NCI-H1092 (cell line): ENCODE results near the gene ARHGEF12.
A peak's percentile ranks its signal among the peaks of the same experiment; 100 is the strongest.
"Not testable (repeated sequence)": the region's sequence is repeated elsewhere in the genome, so short reads cannot be mapped to it uniquely, and the experiment has no call there.

Experiments used
- DNase-seq: peaks from one replicate; lab custom pipeline; 2025; lab: John Stamatoyannopoulos, UW

The ARHGEF12 gene

GRCh38 chr11:120499859-120500258 is 163.6 kb downstream of the ARHGEF12 start:
- no peak for DNase-seq

- DNase-seq: no peak
These were observed 164.3 kb downstream of the ARHGEF12 start for GRCh38 chr11:120500414-120501071.

GRCh38 chr11:120501440-120501839 is 165.2 kb downstream of the ARHGEF12 start:
- no peak for DNase-seq

GRCh38 chr11:120501976-120502755 is 166.0 kb downstream of the ARHGEF12 start:
- DNase-seq: no peak

DNA sequence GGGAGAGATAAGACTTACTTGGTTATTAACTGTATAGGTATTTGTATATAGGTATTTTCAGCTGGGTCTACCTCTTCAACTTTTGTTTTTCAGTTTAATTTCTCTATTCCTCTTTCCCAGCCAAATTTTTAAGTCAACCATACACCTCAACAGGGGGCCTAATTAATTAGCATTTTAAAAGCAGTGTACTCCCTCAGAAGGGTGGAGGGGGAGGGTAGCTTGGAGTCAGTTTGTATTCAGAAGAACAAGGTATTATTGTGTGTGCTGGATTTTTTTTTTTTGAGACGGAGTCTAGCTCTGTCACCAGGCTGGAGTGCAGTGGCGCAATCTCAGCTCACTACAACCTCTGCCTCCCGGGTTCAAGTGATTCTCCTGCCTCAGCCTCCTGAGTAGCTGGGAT is 167.3 kb downstream of the ARHGEF12 start:
- DNase-seq: not testable (repeated sequence)

DNA sequence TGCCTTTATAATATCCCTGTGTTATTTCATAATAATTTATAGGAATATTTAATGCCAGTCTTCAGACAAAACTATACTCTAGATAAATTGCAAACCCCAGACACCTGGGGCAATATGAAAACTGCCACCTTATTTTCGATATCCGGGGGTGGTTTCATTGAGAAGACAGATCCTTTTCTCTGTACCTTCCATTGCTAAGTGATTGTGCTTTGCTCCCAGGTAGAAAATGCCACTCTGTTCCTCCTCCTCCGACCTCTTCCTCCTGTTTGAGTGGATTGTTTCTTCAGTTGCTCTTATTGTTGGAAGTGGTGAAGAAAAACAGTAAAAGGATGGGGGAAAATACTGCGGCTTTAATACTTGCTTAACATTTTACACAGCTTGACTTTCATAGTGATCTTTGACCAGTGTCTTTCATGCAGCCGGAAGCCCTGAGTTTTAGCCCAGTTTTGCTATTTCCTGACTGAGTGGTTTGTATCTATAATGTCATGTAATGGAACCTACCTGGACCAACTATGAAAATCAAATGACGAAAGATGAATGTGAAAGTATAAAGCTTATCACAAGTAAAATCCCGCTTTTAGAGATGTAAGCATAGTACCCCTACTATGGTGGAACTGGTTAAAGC is 169.7 kb downstream of the ARHGEF12 start:
- DNase-seq: no peak

- DNase-seq: no peak
These were observed 173.3 kb downstream of the ARHGEF12 start for GRCh38 chr11:120509346-120510053.

DNA sequence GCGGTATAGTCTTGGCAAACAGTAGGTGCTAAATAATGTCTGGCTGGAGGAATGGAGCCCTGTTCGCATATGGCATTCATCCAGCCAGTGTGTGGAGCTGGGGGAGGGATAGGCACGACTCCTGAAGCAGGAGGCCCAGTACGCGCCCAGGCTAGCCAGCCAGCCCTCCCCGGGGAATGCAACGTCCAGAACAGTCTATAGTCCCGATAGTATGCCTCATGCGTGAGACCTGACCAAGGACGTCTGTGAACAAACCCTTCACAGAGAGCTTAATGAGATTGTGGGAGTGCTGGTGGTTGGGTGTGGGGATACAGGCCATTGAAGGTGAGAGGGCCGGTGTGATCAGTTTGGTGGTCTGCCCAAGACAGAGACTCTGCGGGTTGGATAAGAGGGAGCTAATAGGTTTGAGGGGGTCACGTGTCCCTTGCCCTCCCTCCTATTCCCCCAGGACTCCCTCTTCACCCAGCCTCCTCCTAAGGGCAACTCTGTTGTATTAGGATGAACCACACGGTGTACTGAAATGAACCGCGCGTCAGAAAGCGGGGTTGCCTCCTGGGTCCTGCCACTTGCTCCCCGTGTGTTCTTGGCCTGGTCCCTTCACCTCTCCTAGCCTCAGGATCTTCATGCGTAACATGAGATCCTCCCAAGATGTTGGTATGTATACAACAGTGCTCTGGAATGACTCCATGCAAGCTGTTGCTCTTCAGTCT is 174.3 kb downstream of the ARHGEF12 start:
- no peak for DNase-seq

DNA sequence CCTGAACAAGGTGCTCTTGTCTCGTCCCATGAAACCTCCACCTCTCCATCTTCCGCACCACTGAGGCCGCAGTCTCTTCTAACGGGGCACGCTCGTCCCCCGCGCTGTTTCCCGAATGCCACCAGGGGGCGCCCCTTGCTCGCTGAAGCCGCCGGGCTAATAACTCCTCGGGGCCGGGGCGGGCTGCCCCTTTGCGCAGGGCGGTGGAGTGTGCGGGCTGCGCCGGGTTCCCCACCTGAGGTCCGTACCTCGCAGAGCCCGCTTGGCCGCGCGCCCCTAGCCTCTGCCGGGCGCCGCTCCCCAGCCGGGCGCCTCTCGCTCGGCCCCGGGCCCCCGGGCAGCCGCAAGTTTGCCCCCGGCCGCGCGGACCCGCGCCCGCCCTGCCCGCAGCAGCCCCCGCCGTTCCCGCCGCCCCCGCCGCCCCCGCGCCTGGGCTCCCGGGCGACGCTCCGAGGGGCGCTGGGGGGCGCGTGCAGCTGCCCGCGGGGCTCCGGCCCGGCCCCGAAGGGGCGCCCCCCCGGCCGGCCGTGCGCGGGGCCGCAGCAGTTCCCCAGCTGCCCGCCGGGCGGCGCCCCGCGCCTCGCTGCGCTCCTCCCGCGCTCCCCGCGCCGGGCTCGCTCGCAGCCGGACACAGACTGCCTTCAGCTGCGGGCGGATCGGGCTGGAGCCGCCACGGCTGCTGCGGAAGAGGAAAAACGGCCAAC is 175.1 kb downstream of the ARHGEF12 start, which contains the start of gene GRIK4:
GRIK4 (plus strand) TSS at position 633 of the 704 bp plus-strand sequence. CDS start 148,571 bp downstream, outside the sequence.
- peak; percentile 72 for DNase-seq

- no peak for DNase-seq
These were observed 175.9 kb downstream of the ARHGEF12 start for GRCh38 chr11:120511820-120512738.

GRCh38 chr11:120512739-120513435 is 176.7 kb downstream of the ARHGEF12 start:
- DNase-seq: no peak

GRCh38 chr11:120513436-120514315 is 177.5 kb downstream of the ARHGEF12 start:
- DNase-seq: no peak

GRCh38 chr11:120514541-120515121 is 178.4 kb downstream of the ARHGEF12 start:
- DNase-seq: no peak

GRCh38 chr11:120515186-120515723 is 179.0 kb downstream of the ARHGEF12 start:
- DNase-seq: no peak

- peak; percentile 15 for DNase-seq
These were observed 180.5 kb downstream of the ARHGEF12 start for GRCh38 chr11:120516461-120517389.

DNA sequence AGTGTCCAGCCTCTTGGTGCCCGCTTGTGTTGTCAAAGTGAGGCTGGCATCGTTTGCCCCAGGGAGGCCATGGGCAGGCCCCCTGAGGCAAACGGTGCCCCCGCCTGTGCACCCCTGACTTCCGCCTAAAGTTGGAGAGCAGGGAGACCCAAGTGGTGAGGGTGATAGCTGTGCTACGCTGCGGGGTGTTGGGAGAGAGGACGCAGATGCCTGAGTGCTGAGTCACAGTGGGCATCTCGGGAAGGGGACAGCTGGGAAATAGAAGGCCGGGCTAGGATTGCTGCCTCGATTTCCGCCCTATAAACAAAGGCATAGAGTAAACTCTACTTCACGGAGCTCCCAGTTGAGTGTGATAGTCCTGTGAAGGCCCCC is 181.2 kb downstream of the ARHGEF12 start:
- no peak for DNase-seq
